ENCODE data around the gene GTSE1. TPM values are rescaled to one million over a fixed set of nuclear protein-coding genes. Genes with fewer than 3 reads are reported as not detected.

GTSE1 gene
- total and polyA plus RNA-seq, 2 of the 13 experiments (the other 11 are each of a cell fraction or from before 2014, with no cell fraction given), result 10.7 to 13.5 TPM

DNA sequence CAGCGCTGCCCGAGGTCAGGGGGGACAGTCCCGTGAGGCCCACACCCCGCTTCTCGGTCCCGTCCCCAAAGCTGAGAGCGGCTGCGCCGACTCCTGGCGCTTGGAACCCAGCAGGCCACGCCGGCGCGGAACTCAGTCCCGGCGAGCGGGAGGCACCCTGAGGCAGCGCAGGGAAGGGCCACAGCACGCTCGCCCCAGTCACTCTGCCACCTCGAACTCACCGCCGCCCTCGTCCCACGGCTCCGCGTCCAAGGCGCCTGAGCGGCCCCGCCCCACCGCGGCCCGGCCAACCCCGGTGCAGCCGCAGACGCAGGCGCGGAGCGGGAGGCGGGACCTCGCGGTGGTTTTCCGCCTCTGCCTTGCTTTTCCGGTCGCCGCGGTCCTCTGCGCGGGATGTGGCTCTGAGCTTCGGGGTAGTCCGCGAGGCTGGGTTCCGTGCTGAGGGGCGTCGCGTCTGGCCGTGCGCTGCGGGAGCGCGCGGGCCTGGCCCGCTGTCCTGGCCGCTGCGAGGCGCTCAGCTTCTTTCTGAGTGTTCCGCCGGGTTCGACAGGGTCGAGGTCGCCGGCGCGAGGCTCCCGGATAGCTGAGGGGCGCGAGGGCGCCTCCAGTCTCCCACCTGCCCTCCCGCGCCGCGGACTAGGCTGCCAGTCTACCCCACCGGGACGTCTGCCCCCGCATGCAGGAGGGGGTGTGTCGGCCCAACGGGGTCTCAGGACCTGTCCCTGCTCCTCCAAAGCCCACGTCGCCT lies 46.5 kb upstream of the GTSE1 start, which contains the start of gene CDPF1 (continued):
- TF ChIP-seq, protein P1, sequence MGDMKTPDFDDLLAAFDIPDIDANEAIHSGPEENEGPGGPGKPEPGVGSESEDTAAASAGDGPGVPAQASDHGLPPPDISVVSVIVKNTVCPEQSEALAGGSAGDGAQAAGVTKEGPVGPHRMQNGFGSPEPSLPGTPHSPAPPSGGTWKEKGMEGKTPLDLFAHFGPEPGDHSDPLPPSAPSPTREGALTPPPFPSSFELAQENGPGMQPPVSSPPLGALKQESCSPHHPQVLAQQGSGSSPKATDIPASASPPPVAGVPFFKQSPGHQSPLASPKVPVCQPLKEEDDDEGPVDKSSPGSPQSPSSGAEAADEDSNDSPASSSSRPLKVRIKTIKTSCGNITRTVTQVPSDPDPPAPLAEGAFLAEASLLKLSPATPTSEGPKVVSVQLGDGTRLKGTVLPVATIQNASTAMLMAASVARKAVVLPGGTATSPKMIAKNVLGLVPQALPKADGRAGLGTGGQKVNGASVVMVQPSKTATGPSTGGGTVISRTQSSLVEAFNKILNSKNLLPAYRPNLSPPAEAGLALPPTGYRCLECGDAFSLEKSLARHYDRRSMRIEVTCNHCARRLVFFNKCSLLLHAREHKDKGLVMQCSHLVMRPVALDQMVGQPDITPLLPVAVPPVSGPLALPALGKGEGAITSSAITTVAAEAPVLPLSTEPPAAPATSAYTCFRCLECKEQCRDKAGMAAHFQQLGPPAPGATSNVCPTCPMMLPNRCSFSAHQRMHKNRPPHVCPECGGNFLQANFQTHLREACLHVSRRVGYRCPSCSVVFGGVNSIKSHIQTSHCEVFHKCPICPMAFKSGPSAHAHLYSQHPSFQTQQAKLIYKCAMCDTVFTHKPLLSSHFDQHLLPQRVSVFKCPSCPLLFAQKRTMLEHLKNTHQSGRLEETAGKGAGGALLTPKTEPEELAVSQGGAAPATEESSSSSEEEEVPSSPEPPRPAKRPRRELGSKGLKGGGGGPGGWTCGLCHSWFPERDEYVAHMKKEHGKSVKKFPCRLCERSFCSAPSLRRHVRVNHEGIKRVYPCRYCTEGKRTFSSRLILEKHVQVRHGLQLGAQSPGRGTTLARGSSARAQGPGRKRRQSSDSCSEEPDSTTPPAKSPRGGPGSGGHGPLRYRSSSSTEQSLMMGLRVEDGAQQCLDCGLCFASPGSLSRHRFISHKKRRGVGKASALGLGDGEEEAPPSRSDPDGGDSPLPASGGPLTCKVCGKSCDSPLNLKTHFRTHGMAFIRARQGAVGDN (CRISPR knock-in tag; IDR thresholded peaks at IDR 0.05), result peak; percentile 98
- TF ChIP-seq ZFAT (CRISPR knock-in tag; conservative IDR thresholded peaks at IDR 0.05), result no peak
- TF ChIP-seq ARNT (IDR thresholded peaks at IDR 0.05), result no peak
- peak; percentile 77; the same call in 1 of the 2 replicates for TF ChIP-seq BRCA1 (CRISPR knock-in tag; IDR thresholded peaks at IDR 0.05)
- TF ChIP-seq ZNF17 (CRISPR knock-in tag; IDR thresholded peaks at IDR 0.05), result no peak
- TF ChIP-seq KDM2A (CRISPR knock-in tag; IDR thresholded peaks at IDR 0.05; ENCODE audit: borderline replicate concordance, low read depth), result peak; percentile 61
- TF ChIP-seq WIZ (CRISPR knock-in tag; IDR thresholded peaks at IDR 0.05), result no peak; the same call in 1 of the 2 replicates
- peak; percentile 40; the same call in 1 of the 2 replicates for TF ChIP-seq ZNF225 (CRISPR knock-in tag; IDR thresholded peaks at IDR 0.05)
- TF ChIP-seq, protein P2, sequence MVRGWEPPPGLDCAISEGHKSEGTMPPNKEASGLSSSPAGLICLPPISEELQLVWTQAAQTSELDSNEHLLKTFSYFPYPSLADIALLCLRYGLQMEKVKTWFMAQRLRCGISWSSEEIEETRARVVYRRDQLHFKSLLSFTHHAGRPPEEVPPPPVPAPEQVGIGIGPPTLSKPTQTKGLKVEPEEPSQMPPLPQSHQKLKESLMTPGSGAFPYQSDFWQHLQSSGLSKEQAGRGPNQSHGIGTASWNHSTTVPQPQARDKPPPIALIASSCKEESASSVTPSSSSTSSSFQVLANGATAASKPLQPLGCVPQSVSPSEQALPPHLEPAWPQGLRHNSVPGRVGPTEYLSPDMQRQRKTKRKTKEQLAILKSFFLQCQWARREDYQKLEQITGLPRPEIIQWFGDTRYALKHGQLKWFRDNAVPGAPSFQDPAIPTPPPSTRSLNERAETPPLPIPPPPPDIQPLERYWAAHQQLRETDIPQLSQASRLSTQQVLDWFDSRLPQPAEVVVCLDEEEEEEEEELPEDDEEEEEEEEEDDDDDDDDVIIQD (CRISPR knock-in tag; IDR thresholded peaks at IDR 0.05; ENCODE audit: low read depth), result no peak
- TF ChIP-seq KLF9 (CRISPR knock-in tag; IDR thresholded peaks at IDR 0.05; ENCODE audit: low read depth), result no peak
- TF ChIP-seq ZNF780A (CRISPR knock-in tag; IDR thresholded peaks at IDR 0.05), result no peak; the same call in 1 of the 2 replicates
- TF ChIP-seq, protein P3, sequence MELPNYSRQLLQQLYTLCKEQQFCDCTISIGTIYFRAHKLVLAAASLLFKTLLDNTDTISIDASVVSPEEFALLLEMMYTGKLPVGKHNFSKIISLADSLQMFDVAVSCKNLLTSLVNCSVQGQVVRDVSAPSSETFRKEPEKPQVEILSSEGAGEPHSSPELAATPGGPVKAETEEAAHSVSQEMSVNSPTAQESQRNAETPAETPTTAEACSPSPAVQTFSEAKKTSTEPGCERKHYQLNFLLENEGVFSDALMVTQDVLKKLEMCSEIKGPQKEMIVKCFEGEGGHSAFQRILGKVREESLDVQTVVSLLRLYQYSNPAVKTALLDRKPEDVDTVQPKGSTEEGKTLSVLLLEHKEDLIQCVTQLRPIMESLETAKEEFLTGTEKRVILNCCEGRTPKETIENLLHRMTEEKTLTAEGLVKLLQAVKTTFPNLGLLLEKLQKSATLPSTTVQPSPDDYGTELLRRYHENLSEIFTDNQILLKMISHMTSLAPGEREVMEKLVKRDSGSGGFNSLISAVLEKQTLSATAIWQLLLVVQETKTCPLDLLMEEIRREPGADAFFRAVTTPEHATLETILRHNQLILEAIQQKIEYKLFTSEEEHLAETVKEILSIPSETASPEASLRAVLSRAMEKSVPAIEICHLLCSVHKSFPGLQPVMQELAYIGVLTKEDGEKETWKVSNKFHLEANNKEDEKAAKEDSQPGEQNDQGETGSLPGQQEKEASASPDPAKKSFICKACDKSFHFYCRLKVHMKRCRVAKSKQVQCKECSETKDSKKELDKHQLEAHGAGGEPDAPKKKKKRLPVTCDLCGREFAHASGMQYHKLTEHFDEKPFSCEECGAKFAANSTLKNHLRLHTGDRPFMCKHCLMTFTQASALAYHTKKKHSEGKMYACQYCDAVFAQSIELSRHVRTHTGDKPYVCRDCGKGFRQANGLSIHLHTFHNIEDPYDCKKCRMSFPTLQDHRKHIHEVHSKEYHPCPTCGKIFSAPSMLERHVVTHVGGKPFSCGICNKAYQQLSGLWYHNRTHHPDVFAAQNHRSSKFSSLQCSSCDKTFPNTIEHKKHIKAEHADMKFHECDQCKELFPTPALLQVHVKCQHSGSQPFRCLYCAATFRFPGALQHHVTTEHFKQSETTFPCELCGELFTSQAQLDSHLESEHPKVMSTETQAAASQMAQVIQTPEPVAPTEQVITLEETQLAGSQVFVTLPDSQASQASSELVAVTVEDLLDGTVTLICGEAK (IDR thresholded peaks at IDR 0.05), result no peak
- TF ChIP-seq, protein P3 (CRISPR knock-in tag; IDR thresholded peaks at IDR 0.05), result peak; percentile 84
- 0 out of 2 replicates have a peak, but pooled peaks have one; percentile 74 for TF ChIP-seq ZFP37 (CRISPR knock-in tag; IDR thresholded peaks at IDR 0.05; ENCODE audit: borderline replicate concordance)
- no peak for TF ChIP-seq ZNF556 (CRISPR knock-in tag; IDR thresholded peaks at IDR 0.05; ENCODE audit: borderline replicate concordance)

Measured in HepG2 (cell line).